SK-N-MC (cell line): ENCODE measurements around the gene KPNA4.

Source experiments
- DNase-seq: peaks from one replicate; pipeline ENCODE4 v3.0.0-alpha.2; 2011; ENCODE audit warnings: low read depth, low spot score
- H3K27ac ChIP-seq: fragments of 200-600 bp; sonication (generic); 2 replicates; pipeline ENCODE4 v1.5.1; 2016; ENCODE audit warnings: mixed run types
- H3K36me3 ChIP-seq: fragments of 200-600 bp; sonication (generic); 2 replicates; pipeline ENCODE4 v1.6.1; 2017; ENCODE audit warnings: antibody characterized with exemption, low read length, mixed read lengths; ENCODE audit not compliant: insufficient read depth
- H3K4me3 ChIP-seq: fragments of 200-600 bp; sonication (generic); 2 replicates; pipeline ENCODE4 v1.5.1; 2016
- H3K9ac ChIP-seq: fragments of 200-600 bp; sonication (generic); 2 replicates; pipeline ENCODE4 v1.8.0; 2017; ENCODE audit warnings: mixed run types, mixed read lengths; ENCODE audit not compliant: insufficient read length
- H3K9me3 ChIP-seq: fragments of 200-600 bp; sonication (generic); 2 replicates; pipeline ENCODE4 v1.6.1; 2017; ENCODE audit warnings: low read depth, mild to moderate bottlenecking, antibody characterized with exemption, low read length, moderate library complexity, mixed read lengths
- EZH2 ChIP-seq: fragments of 200-600 bp; sonication (generic); IDR thresholded peaks from one replicate; pipeline ENCODE4 v1.6.1; 2017; ENCODE audit warnings: antibody characterized with exemption
- FOXP2 ChIP-seq: optimal IDR thresholded peaks from 2 replicates; pipeline ENCODE3; 2011; ENCODE audit warnings: mild to moderate bottlenecking, moderate library complexity; ENCODE audit not compliant: insufficient read depth; ENCODE audit errors: extremely low read length, control extremely low read depth
- POLR2AphosphoS5 ChIP-seq: IDR thresholded peaks from 2 replicates; pipeline ENCODE4 v1.6.1; 2012; ENCODE audit warnings: mild to moderate bottlenecking, low read depth, low read length, borderline replicate concordance

The KPNA4 gene

DNA sequence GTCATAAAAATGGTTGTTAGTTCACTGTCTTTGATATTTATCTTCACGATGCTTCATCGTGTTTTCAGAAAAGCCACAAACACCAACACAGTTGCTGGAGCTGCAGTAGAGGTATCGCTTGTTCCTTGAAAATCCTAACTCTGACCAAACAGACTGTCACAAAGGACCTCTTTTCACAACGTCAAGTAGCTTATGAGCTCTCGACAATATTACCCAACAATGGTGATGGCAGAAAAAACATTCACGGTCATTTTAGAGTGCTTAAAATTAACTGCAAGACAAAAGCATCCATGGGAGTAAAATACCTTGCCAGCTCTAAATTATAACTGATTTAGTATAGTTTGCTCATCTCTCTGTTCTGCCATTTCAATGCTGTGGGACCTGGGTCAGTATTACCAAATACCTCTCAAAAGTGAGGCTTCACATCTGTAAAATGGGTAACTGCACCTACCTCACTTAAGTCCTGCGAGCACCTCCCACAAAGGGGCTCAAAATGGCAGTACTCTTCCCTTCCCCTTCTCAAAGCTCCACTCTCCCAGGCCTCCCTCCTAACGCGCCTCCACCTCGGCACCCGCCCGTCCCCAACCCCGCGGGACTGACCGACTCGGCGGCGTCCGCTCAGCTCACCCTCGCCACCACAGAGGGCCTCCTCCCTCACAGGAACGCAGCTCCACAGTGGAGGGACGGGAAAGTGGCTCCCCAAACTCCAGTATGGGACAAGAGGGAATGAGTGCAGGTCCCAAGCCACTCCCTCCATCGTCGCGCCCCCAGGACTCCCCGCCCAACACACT, 116.3 kb downstream of the KPNA4 start:
- H3K9ac ChIP-seq, result no peak overlapping the region

DNA sequence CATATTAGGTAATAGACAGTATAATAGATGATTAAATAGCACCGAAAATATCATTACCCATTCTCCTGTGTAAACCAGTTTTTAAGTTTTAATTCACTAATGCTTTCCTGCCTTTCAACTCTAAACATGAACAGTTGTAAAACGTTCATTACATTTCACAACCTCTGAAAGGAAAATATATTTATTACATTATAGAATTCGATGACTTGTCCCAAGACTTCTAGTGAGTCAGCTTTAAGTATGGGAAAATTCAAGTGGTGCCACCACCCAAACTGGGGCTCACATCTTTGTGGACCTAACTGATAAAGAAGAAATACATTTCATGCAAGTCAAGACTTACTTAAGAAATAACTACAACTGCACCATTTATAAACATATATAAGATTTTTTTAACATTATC, 117.8 kb downstream of the KPNA4 start:
- TF ChIP-seq FOXP2 (no peak), EZH2 (no peak), POLR2AphosphoS5 (no peak)
- peak overlapping the region; percentile 18 for H3K9ac ChIP-seq
- H3K9me3 ChIP-seq, result no peaks in the 10 kb centered on the region
- no peaks in the 10 kb centered on the region for H3K36me3 ChIP-seq
- H3K4me3 ChIP-seq, result no peak overlapping the region
- DNase-seq, result no peak
- no peak overlapping the region; the same call in 1 of the 2 replicates for H3K27ac ChIP-seq

More for the DNA sequence above, 116.3 kb downstream of the KPNA4 start:
- no peaks in the 10 kb centered on the region for H3K9me3 ChIP-seq
- H3K4me3 ChIP-seq, result no peak overlapping the region
- H3K36me3 ChIP-seq, result no peaks in the 10 kb centered on the region
- no peak overlapping the region for H3K27ac ChIP-seq
- DNase-seq, result no peak
- TF ChIP-seq EZH2 (no peak), POLR2AphosphoS5 (no peak), FOXP2 (no peak)

DNA sequence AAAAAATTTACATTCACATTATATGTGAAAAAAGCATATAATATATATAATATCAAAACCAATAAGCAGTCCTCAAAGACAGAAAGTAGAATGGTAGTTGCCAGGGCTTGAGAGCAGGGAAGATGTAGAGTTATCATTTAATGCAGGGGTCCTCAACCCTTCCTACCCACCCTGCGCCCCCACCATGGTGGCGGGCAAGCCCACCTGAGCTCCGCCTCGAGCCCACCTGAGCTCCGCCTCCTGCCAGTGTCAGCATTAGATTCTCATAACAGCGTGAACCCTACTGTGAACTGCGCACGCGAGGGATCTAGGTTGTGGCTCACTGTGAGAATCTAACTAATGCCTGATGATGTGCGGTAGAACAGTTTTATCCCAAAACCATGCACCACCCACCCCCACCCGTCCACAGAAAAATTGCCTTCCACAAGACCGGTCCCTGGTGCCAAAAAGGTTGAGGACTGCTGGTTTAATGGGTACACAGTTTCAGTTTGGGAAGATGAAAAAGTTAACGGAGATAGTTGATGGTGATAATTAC, 118.8 kb downstream of the KPNA4 start:
- Histone ChIP-seq H3K9me3 (no peaks in the 10 kb centered on the region), H3K36me3 (no peaks in the 10 kb centered on the region), H3K9ac (no peak overlapping the region), H3K27ac (no peak overlapping the region), H3K4me3 (no peak overlapping the region)
- no peak for DNase-seq
- TF ChIP-seq EZH2, result no peak
- no peak for TF ChIP-seq POLR2AphosphoS5
- TF ChIP-seq FOXP2, result no peak

DNA sequence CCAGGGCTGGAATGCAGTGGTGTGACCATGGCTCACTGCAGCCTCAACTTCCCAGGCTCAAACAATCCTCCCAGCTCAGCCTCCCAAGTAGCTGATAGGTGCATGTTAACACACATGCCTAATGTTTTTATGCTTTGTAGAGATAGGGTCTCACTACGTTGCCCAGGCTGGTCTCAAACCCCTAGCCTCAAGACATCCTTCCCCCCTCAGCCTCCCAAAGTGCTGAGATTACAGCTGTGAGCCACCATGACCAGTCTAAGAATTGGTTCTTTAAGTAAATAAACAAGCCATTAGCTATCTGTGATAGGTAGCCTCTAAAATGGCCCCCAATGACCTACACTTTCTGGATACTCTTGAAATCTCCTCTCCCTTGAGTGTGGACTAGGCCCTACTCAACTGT, 119.5 kb downstream of the KPNA4 start:
- Histone ChIP-seq H3K9me3 (no peaks in the 10 kb centered on the region), H3K4me3 (no peak overlapping the region), H3K36me3 (no peaks in the 10 kb centered on the region), H3K9ac (no peak overlapping the region), H3K27ac (no peak overlapping the region)
- TF ChIP-seq FOXP2 (no peak), POLR2AphosphoS5 (no peak), EZH2 (no peak)
- DNase-seq, result no peak
